BE2C (cell line): Measurements from ENCODE around the gene ATP10B.

Source experiments
- DNase-seq: peaks from one replicate; pipeline ENCODE4 v3.0.0-alpha.2; 2020
- H3K27me3 ChIP-seq: fragments of 250-450 bp; sonication (Bioruptor Pico); 2 replicates; pipeline ENCODE4 v1.5.1; 2020; ENCODE audit warnings: mild to moderate bottlenecking
- H3K36me3 ChIP-seq: fragments of 250-450 bp; sonication (Bioruptor Pico); 2 replicates; pipeline ENCODE4 v1.5.1; 2020; ENCODE audit warnings: mild to moderate bottlenecking
- H3K4me1 ChIP-seq: fragments of 250-450 bp; sonication (Bioruptor Pico); 2 replicates; pipeline ENCODE4 v1.5.1; 2020
- H3K4me3 ChIP-seq: 2 replicates; pipeline ENCODE4 v1.5.1; 2011; ENCODE audit warnings: low read depth, low read length
- H3K9me3 ChIP-seq: fragments of 250-450 bp; sonication (Bioruptor Pico); 2 replicates; pipeline ENCODE4 v1.5.1; 2020
- CTCF ChIP-seq: IDR thresholded peaks from 2 replicates; pipeline ENCODE4 v1.5.1; 2012; ENCODE audit warnings: mild to moderate bottlenecking, low read depth, low read length

ATP10B gene

GRCh38 chr5:160567031-160567705 lies 284.8 kb downstream of the ATP10B start:
- Histone ChIP-seq H3K9me3 (no peaks in the 10 kb centered on the region), H3K27me3 (no peaks in the 10 kb centered on the region), H3K36me3 (no peaks in the 10 kb centered on the region), H3K4me1 (no peaks in the 10 kb centered on the region), H3K4me3 (no peak overlapping the region)
- no peak for TF ChIP-seq CTCF
- no peak for DNase-seq

GRCh38 chr5:160565376-160565775 lies 286.6 kb downstream of the ATP10B start:
- H3K27me3 ChIP-seq, result no peaks in the 10 kb centered on the region
- no peak for DNase-seq
- no peaks in the 10 kb centered on the region for H3K9me3 ChIP-seq
- H3K4me3 ChIP-seq, result no peak overlapping the region
- no peak for TF ChIP-seq CTCF
- H3K4me1 ChIP-seq, result no peaks in the 10 kb centered on the region
- no peaks in the 10 kb centered on the region for H3K36me3 ChIP-seq

- Histone ChIP-seq H3K27me3 (no peaks in the 10 kb centered on the region), H3K4me1 (no peaks in the 10 kb centered on the region), H3K4me3 (no peak overlapping the region), H3K9me3 (no peaks in the 10 kb centered on the region), H3K36me3 (no peaks in the 10 kb centered on the region)
- no peak for DNase-seq
- no peak for TF ChIP-seq CTCF
Measured at GRCh38 chr5:160556846-160557245, 295.2 kb downstream of the ATP10B start.

GRCh38 chr5:160555971-160556631 lies 295.9 kb downstream of the ATP10B start:
- no peak for DNase-seq
- H3K4me1 ChIP-seq, result no peaks in the 10 kb centered on the region
- H3K4me3 ChIP-seq, result no peak overlapping the region
- TF ChIP-seq CTCF, result no peak
- H3K36me3 ChIP-seq, result no peaks in the 10 kb centered on the region
- no peaks in the 10 kb centered on the region for H3K27me3 ChIP-seq
- H3K9me3 ChIP-seq, result no peaks in the 10 kb centered on the region

GRCh38 chr5:160555581-160555970 lies 296.4 kb downstream of the ATP10B start:
- no peaks in the 10 kb centered on the region for H3K4me1 ChIP-seq
- H3K27me3 ChIP-seq, result no peaks in the 10 kb centered on the region
- no peak for DNase-seq
- no peaks in the 10 kb centered on the region for H3K36me3 ChIP-seq
- no peaks in the 10 kb centered on the region for H3K9me3 ChIP-seq
- TF ChIP-seq CTCF, result no peak
- no peak overlapping the region for H3K4me3 ChIP-seq

- no peaks in the 10 kb centered on the region for H3K36me3 ChIP-seq
- TF ChIP-seq CTCF, result no peak
- H3K4me3 ChIP-seq, result no peak overlapping the region
- DNase-seq, result no peak
- H3K27me3 ChIP-seq, result no peaks in the 10 kb centered on the region
- H3K4me1 ChIP-seq, result no peaks in the 10 kb centered on the region
- H3K9me3 ChIP-seq, result no peaks in the 10 kb centered on the region
Measured at GRCh38 chr5:160550075-160550474, 301.9 kb downstream of the ATP10B start.
